CMK (cell line): ENCODE results near the gene BBS7.

Experiments
- DNase-seq: peaks from one replicate; pipeline ENCODE4 v3.0.0-alpha.2; 2010; ENCODE audit warnings: low read depth

BBS7 gene

DNA sequence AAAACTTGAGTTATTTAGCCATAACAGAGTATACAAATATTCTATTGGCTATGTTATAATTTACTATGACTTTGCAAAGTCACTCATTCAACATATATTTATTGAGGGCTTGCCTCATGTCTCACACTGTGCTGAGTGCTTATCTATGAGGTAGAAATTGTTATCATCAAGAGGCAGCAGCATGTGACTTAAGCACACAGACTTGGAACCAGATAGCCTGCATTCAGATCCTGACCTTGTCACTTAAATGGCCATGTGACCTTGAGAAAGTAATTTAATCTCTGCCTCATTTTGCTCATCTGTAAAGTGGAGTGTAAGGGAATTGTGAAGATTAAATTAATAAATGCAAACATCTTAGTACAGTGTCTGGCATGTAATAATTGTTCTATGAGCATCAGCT lies 79.3 kb downstream of the BBS7 start:
- no peak for DNase-seq

- no peak for DNase-seq
These were observed 80.1 kb downstream of the BBS7 start for GRCh38 chr4:121789960-121790829.

DNA sequence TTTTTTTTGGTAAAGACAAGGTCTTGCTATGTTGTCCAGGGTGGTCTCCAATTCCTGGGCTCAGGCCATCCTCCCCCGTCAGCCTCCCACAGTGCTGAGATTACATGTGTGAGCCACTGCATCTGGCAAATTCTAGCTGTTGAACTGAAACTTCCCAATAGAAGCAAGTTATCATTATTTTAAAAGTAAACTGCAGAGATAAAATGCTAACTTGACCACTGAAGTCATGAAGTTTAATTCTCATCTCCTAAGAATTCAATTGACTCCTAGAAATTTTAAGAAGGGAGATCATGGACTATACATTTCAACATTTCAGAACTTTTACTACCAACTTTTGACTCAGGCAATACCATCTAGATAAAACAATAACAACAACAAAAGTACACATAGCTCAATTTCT lies 80.8 kb downstream of the BBS7 start:
- no peak for DNase-seq

DNA sequence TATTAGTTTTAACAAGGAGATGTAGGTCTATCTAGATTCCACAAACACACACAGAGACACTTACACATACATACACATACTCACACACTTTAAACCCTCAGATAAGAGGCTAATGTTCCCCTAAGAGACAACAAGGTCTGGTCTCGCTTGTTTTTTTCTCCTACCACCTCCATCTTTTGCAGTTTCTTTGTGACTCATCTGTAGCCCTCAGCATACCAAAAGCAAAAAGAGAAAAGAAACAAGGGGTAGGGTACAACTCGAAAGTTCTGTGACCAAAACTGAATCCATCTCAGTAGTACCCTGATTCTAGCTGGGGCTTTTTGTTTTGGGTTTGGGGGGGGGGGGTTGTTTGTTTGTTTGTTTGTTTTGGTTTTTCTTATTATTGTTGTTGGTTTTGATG lies 81.4 kb downstream of the BBS7 start:
- no peak for DNase-seq

DNA sequence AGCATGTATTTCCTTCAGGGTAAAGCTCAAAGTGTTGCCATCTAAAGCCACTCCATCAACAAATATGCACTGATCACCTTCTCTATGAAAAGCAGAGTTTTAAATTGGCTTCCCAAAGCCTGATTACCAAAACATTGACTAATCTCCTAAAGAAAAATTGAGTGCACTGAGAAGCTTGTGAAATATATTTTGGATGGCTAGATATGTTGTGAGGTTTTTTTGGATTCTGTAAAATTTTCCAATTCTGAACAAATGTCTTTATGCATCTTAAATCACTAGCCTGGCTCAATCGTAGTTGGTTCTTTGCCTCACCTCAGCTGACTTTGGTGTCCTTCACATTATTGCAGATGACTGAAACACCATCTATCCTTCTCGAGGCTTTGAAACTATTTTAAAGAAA lies 84.1 kb downstream of the BBS7 start:
- no peak for DNase-seq

- DNase-seq = no peak
These were observed 84.8 kb downstream of the BBS7 start for GRCh38 chr4:121785479-121785878.

GRCh38 chr4:121784975-121785374 lies 85.3 kb downstream of the BBS7 start:
- no peak for DNase-seq

GRCh38 chr4:121784401-121784800 lies 85.9 kb downstream of the BBS7 start:
- DNase-seq = no peak

DNA sequence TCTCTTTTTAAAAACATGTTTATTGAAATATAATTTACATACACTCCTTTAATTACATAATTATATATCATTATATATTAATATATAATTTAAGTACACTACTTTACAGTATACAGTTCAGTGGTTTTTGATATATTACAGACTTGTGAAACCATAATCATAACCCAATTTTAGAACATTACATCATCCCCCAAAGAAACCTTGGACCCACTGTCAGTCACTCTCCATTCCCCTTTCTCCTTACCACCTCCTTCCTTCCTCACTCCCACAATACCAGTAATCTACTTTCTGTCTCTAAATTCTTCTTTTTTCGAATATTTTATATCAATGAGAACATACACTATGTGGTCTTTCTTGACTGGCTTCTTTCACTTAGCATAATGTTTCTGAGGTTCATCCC lies 87.1 kb downstream of the BBS7 start:
- no peak for DNase-seq

DNA sequence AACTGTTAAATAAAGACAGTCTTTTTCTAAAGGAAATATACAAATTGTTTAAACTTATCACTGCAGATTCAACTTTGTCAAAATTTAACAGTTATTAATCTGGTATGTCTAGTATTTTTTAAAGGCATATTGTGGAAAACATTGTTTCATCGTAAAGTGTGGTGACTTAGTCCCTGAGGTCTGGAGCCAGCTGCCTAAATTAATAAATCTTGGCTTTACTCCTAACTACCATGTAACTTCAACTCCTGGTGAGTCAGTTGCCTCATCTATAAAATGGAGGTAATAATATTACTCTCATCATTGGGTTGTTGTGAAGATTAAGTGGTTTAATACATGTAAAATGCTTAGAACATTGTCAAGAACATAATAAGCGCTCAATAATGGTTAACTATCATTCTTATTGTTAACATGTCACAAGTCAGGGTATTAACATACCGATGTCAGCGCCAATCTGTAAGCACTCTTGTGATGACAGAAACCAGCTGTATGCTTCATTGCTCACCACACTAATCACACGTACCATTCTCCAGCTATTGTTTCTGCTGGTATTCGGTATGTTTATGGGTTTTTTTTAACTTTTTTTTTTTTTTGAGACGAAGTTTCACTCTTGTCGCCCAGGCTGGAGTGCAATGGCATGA lies 91.2 kb downstream of the BBS7 start:
- no peak for DNase-seq

- DNase-seq = no peak
These were observed 92.6 kb downstream of the BBS7 start for GRCh38 chr4:121777625-121778024.

DNA sequence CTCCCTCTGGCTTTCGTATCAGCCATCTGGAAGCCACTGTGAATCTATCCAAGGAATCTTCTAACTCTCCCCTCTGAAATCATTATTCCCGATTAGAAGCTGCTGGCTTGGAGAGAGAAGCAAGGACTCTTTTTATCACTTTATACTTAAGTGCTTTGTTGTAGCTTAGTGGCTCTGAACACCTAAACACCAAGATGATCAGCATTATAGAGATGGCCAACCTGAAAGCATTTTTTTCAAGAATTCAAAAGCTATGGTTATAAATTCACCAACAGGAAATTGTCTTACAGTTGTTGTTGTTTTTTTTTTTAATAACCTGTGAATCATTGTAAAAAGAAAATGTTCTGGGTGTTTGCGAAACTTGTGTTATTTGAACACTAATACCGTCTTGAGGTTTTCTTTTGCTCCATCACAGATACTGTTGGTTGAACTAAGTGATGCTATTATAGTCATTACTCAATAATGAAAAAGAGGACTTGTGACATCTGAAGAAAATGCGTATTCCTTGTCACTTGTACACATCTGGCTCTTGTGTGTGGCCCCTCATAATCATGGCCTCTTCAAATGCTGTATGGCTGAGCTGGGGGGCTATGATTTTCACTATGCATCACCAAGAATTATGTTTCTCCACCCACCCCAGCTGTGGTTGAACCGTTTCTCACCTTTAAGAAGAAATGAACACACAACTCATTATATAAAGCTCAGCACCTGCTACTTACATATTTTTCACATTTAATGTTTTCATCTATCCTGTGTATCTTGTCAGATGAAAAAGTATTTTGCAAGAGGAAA lies 93.5 kb downstream of the BBS7 start:
- DNase-seq = no peak
